IMR-90 (cell line): ENCODE measurements around the gene METTL15. TPM values are rescaled to one million over a fixed set of nuclear protein-coding genes. Genes with fewer than 3 reads are reported as not detected.
A peak's percentile ranks its signal among the peaks of the same experiment; 100 is the strongest.
"Not testable (repeated sequence)": the region's sequence is repeated elsewhere in the genome, so short reads cannot be mapped to it uniquely, and the experiment has no call there.

Source experiments
- ATAC-seq: fragments of 200-7000 bp; cut with Tn5 transposase; 2 replicates; pipeline ENCODE4 v1.9.1; 2020; ENCODE audit warnings: low read depth, mild to moderate bottlenecking, moderate library complexity
- BruUV-seq: library from RNA; stranded (reverse); fragments of 400-500 nt; replicated peaks from 2 replicates; lab custom pipeline; 2021; lab: Mats Ljungman, UMichigan
- CTCF ChIA-PET: fragments of 300-600 bp; formaldehyde crosslinking; extraction: SDS; loops from one replicate; lab custom pipeline; 2021; ENCODE audit warnings: antibody characterized with exemption; lab: Yijun Ruan, JAX
- POLR2A ChIA-PET: fragments of 300-600 bp; sonication (Branson Sonifier 250); formaldehyde crosslinking; loops from one replicate; lab custom pipeline; 2022; ENCODE audit warnings: antibody characterized with exemption; ENCODE audit not compliant: unreplicated experiment; lab: Charles Lee
- DNase-seq: peaks from one replicate; pipeline ENCODE4 v3.0.0; 2013
- H2AFZ ChIP-seq: replicated peaks from 2 replicates; pipeline ENCODE3; 2013; ENCODE audit warnings: low read length, mild to moderate bottlenecking; ENCODE audit not compliant: poor library complexity
- H2AK5ac ChIP-seq: 2 replicates; pipeline ENCODE4 v1.6.1; 2013; ENCODE audit warnings: low read depth, low read length, inconsistent platforms
- H2AK9ac ChIP-seq: replicated peaks from 2 replicates; pipeline ENCODE3; 2013; ENCODE audit warnings: mild to moderate bottlenecking, low read depth, low read length, moderate library complexity; ENCODE audit not compliant: poor library complexity
- H2BK120ac ChIP-seq: 2 replicates; pipeline ENCODE4 v1.6.1; 2013; ENCODE audit warnings: low read depth, low read length, inconsistent platforms
- H2BK15ac ChIP-seq: 3 replicates; pipeline ENCODE4 v1.6.1; 2013; ENCODE audit warnings: low read depth, low read length, inconsistent platforms
- H2BK20ac ChIP-seq: 2 replicates; pipeline ENCODE4 v1.6.1; 2013; ENCODE audit warnings: low read depth, mild to moderate bottlenecking, inconsistent platforms, low read length, moderate library complexity
- H2BK5ac ChIP-seq: 2 replicates; pipeline ENCODE4 v1.6.1; 2013; ENCODE audit warnings: mild to moderate bottlenecking, low read depth, low read length, inconsistent platforms; ENCODE audit not compliant: poor library complexity, severe bottlenecking
- H3K14ac ChIP-seq: replicated peaks from 2 replicates; pipeline ENCODE4 v1.6.1; 2013; ENCODE audit warnings: low read depth, low read length, inconsistent platforms
- H3K18ac ChIP-seq: 2 replicates; pipeline ENCODE4 v1.6.1; 2013; ENCODE audit warnings: low read depth, low read length, control low read depth
- H3K23ac ChIP-seq: 2 replicates; pipeline ENCODE4 v1.6.1; 2013; ENCODE audit warnings: low read depth, low read length, inconsistent platforms
- H3K27ac ChIP-seq: 2 replicates; pipeline ENCODE4 v1.5.1; 2013; ENCODE audit warnings: mild to moderate bottlenecking, control low read depth, low read length; ENCODE audit not compliant: insufficient read depth
- H3K27me3 ChIP-seq: 2 replicates; pipeline ENCODE4 v1.6.1; 2013; ENCODE audit warnings: low read length; ENCODE audit not compliant: control insufficient read depth, insufficient read depth
- H3K36me3 ChIP-seq: 2 replicates; pipeline ENCODE4 v1.6.1; 2013; ENCODE audit warnings: low read length, mixed read lengths; ENCODE audit not compliant: control insufficient read depth, insufficient read depth
- H3K4ac ChIP-seq: 2 replicates; pipeline ENCODE4 v1.6.1; 2013; ENCODE audit warnings: low read depth, low read length, inconsistent platforms
- H3K4me1 ChIP-seq: 2 replicates; pipeline ENCODE4 v1.6.1; 2013; ENCODE audit warnings: low read length, mixed read lengths; ENCODE audit not compliant: control insufficient read depth, insufficient read depth
- H3K4me2 ChIP-seq: 2 replicates; pipeline ENCODE4 v1.6.1; 2013; ENCODE audit warnings: low read depth, mild to moderate bottlenecking, control low read depth, low read length, moderate library complexity
- H3K4me3 ChIP-seq: 2 replicates; pipeline ENCODE4 v1.5.1; 2013; ENCODE audit warnings: low read depth, mild to moderate bottlenecking, control low read depth, low read length, moderate library complexity; ENCODE audit not compliant: insufficient read depth
- H3K56ac ChIP-seq: 2 replicates; pipeline ENCODE4 v1.6.1; 2013; ENCODE audit warnings: low read length, inconsistent platforms; ENCODE audit not compliant: insufficient read depth; ENCODE audit errors: extremely low read depth
- H3K79me1 ChIP-seq, 2 experiments: 2 replicates each; pipeline ENCODE4 v1.6.1; 2013; ENCODE audit warnings: low read length in 2 of 2, inconsistent platforms in 1 of 2, low read depth in 1 of 2
- H3K9ac ChIP-seq: 2 replicates; pipeline ENCODE4 v1.6.1; 2013; ENCODE audit warnings: low read depth, low read length, control low read depth
- H3K9me1 ChIP-seq: 2 replicates; pipeline ENCODE4 v1.6.1; 2013; ENCODE audit warnings: low read length, inconsistent platforms; ENCODE audit not compliant: insufficient read depth
- H3K9me3 ChIP-seq: 2 replicates; pipeline ENCODE4 v1.6.1; 2013; ENCODE audit warnings: low read length; ENCODE audit not compliant: control insufficient read depth, insufficient read depth
- H4K20me1 ChIP-seq: 2 replicates; pipeline ENCODE4 v1.6.1; 2013; ENCODE audit warnings: low read length, inconsistent platforms; ENCODE audit not compliant: insufficient read depth
- H4K5ac ChIP-seq: 2 replicates; pipeline ENCODE4 v1.6.1; 2013; ENCODE audit warnings: mild to moderate bottlenecking, low read depth, low read length, control low read depth
- H4K8ac ChIP-seq, 2 experiments: 2 replicates each; pipeline ENCODE4 v1.6.1; 2013; ENCODE audit warnings: low read depth in 2 of 2, low read length in 2 of 2, control low read depth in 1 of 2, inconsistent platforms in 1 of 2
- H4K91ac ChIP-seq: 2 replicates; pipeline ENCODE4 v1.6.1; 2013; ENCODE audit warnings: low read depth, low read length, inconsistent platforms; ENCODE audit not compliant: insufficient read depth
- BHLHE40 ChIP-seq: fragments of 150-350 bp; IDR thresholded peaks from 2 replicates; pipeline ENCODE4 v1.6.1; 2016; ENCODE audit warnings: mild to moderate bottlenecking, low read depth, low read length
- CEBPB ChIP-seq: IDR thresholded peaks from 2 replicates; pipeline ENCODE4 v1.6.1; 2012; ENCODE audit warnings: low read depth, low read length, improper control_type of control experiment
- FOS ChIP-seq: fragments of 150-350 bp; IDR thresholded peaks from 2 replicates; pipeline ENCODE4 v1.6.1; 2016; ENCODE audit warnings: low read depth, low read length
- MAFK ChIP-seq: IDR thresholded peaks from 2 replicates; pipeline ENCODE4 v1.6.1; 2012; ENCODE audit warnings: low read depth, low read length, improper control_type of control experiment
- RAD21 ChIP-seq: IDR thresholded peaks from 2 replicates; pipeline ENCODE4 v1.6.1; 2012; ENCODE audit warnings: low read length, improper control_type of control experiment
- RFX5 ChIP-seq: IDR thresholded peaks from 2 replicates; pipeline ENCODE4 v1.8.0; 2012; ENCODE audit warnings: low read depth, mild to moderate bottlenecking, low read length, moderate library complexity
- WGBS, 2 experiments: methylation state at CpG; one replicate each; pipeline versions ENCODE4 v1.1.5 to v1.1.7; 2013; ENCODE audit warnings: missing lambda C conversion rate in 2 of 2; ENCODE audit not compliant: insufficient read length in 1 of 2; ENCODE audit errors: extremely low coverage in 2 of 2; 5-methylcytosine and 5-hydroxymethylcytosine counted together
- dilution Hi-C: fragments of 300-500 bp; cut with HindIII; formaldehyde crosslinking; loops from one replicate; pipeline ENCODE4 v1.14.3; 2018; ENCODE audit warnings: low sequenced_read_pairs; ENCODE audit not compliant: unreplicated experiment
- in situ Hi-C: fragments of 300-500 bp; cut with MboI; formaldehyde crosslinking; loops from 3 replicates; pipeline ENCODE4 v1.14.3; 2019; ENCODE audit warnings: low sequenced_read_pairs, inconsistent platforms, mixed read lengths
- intact Hi-C: fragments of 100-400 bp; cut with micrococcal nuclease; formaldehyde crosslinking; loops from 2 replicates; pipeline ENCODE4 v1.10.0; 2022
- polyA plus RNA-seq, 3 experiments: library from polyadenylated mRNA; depleted of rRNA; stranded (reverse); fragments of >200 nt; gene quantifications; 2 replicates each; pipeline ENCODE4 v1.2.3, GENCODE V29; 2012; ENCODE audit warnings: low replicate concordance in 1 of 3
- total RNA-seq: library from RNA; depleted of rRNA; stranded (reverse); fragments of >200 nt; gene quantifications from 2 replicates; pipeline ENCODE4 v1.2.3, GENCODE V29; 2012

METTL15 gene
- total and polyA plus RNA-seq, 2 of the 4 experiments (the other 2 are of a cell fraction), result 6.5 to 30.5 TPM

DNA sequence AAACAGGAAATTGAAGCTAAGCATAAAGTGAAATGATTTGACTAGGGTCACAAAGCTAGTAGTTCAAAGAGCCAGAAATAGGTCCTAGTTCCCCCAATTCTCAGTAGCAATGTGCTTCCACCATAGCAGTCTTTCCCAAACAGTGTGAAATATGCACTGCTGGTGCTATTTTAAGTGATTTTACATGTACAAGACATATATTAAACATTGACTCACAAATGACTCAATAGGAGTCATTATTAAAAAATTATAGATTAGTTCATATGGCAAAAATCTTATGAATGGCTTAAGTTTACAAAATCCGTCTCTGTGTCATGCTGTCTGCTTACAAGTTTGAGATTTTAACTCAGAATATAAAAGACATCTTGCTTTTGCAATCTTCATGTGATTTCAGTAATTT lies 21.6 kb upstream of the METTL15 start:
- Histone ChIP-seq H4K91ac (no peak overlapping the region), H3K9ac (no peak overlapping the region), H3K23ac (no peak overlapping the region), H2AK9ac (no peak overlapping the region), H3K4me2 (peak overlapping the region; percentile 65; the same call in 1 of the 2 replicates), H3K4ac (peak overlapping the region; percentile 42; the same call in 1 of the 2 replicates), H3K4me3 (no peak overlapping the region), H4K5ac (peak overlapping the region; percentile 82; the same call in 1 of the 2 replicates), H4K20me1 (no peaks in the 10 kb centered on the region), H2AFZ (no peak overlapping the region), H3K18ac (peak overlapping the region; percentile 75; the same call in 1 of the 2 replicates), H2BK120ac (peak overlapping the region; percentile 35), H3K4me1 (peaks cover 3% of the 10 kb centered on the region; the same call in 1 of the 2 replicates), H3K27ac (no peak overlapping the region; the same call in 1 of the 2 replicates), H3K56ac (no peak overlapping the region), H3K79me1 (peaks cover 26 to 36% of the 10 kb centered on the region in 2 experiments), H3K27me3 (no peaks in the 10 kb centered on the region), H4K8ac (peak overlapping the region in 1 of 2 experiments; percentile 41; a peak in 2 of 4 replicates), H2BK20ac (peak overlapping the region; percentile 42; the same call in 1 of the 2 replicates), H3K9me1 (no peaks in the 10 kb centered on the region), H2AK5ac (no peak overlapping the region), H2BK15ac (no peak overlapping the region), H3K9me3 (no peaks in the 10 kb centered on the region), H3K14ac (no peak overlapping the region), H3K36me3 (peaks cover 4% of the 10 kb centered on the region; the same call in 1 of the 2 replicates), H2BK5ac (peak overlapping the region; percentile 99)
- DNase-seq (peak; percentile 92), ATAC-seq (peak; percentile 81)
- dilution Hi-C loops (no loop called here), intact Hi-C loops (loop anchor here (2.0 kb wide), 1 partner anchor 152 kb away; no protein-coding TSS in a partner anchor), in situ Hi-C loops (no loop called here)
- CTCF ChIA-PET, result no interaction called here
- no CpG with 5 or more reads among the region's 1 CpG for WGBS, 2 experiments
- POLR2A ChIA-PET, result no interaction called here
- TF ChIP-seq RAD21, result peak; percentile 19; the same call in 1 of the 2 replicates
- TF ChIP-seq FOS, result peak; percentile 83
- peak; percentile 43; the same call in 1 of the 2 replicates for TF ChIP-seq MAFK
- peak; percentile 18; the same call in 1 of the 2 replicates for TF ChIP-seq BHLHE40
- no peak for TF ChIP-seq RFX5
- peak; percentile 71; the same call in 1 of the 2 replicates for TF ChIP-seq CEBPB
- BruUV-seq, result no TSS peak

DNA sequence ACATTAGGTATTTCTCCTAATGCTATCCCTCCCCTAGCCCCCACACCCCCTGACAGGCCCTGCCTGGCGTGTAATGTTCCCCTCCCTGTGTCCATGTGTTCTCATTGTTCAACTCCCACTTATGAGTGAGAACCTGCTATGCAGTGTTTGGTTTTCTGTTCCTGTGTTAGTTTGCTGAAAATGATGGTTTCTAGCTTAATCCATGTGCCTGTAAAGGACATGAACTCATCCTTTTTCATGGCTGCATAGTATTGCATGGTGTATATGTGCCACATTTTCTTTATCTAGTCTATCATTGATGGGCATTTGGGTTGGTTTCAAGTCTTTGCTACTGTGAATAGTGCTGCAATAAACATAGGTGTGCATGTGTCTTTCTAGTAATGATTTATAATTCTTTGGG lies 21.0 kb upstream of the METTL15 start:
- peaks cover 26 to 40% of the 10 kb centered on the region in 2 experiments for H3K79me1 ChIP-seq
- H3K9me1 ChIP-seq, H3K9me3 ChIP-seq, DNase-seq, H3K27me3 ChIP-seq, BruUV-seq, POLR2A ChIA-PET, H4K20me1 ChIP-seq, dilution Hi-C loops, H2AFZ ChIP-seq, in situ Hi-C loops, ATAC-seq, H3K4me3 ChIP-seq, H2AK9ac ChIP-seq, H3K4me2 ChIP-seq, H3K4me1 ChIP-seq, CTCF ChIA-PET, H3K36me3 ChIP-seq: not testable (repeated sequence)
- peak overlapping the region; percentile 64 for H3K56ac ChIP-seq
- intact Hi-C loops, result loop anchor here (2.0 kb wide), 1 partner anchor 152 kb away; no protein-coding TSS in a partner anchor
- H2BK15ac ChIP-seq, result peak overlapping the region; percentile 64; the same call in 2 of the 3 replicates
- peak overlapping the region; percentile 97 for H3K18ac ChIP-seq
- peak overlapping the region; percentile 88 for H2AK5ac ChIP-seq
- peak overlapping the region; percentile 60; the same call in 1 of the 2 replicates for H4K91ac ChIP-seq
- H4K8ac ChIP-seq, result peak overlapping the region; percentile 75 to 87
- peak overlapping the region; percentile 96 for H3K4ac ChIP-seq
- peak overlapping the region; percentile 98 for H3K27ac ChIP-seq
- H3K9ac ChIP-seq, result 0 out of 2 replicates have a peak overlapping the region, but pooled peaks have one; percentile 43
- peak overlapping the region; percentile 96 for H2BK20ac ChIP-seq
- H2BK120ac ChIP-seq, result peak overlapping the region; percentile 97
- peak overlapping the region; percentile 85 for H3K23ac ChIP-seq
- H4K5ac ChIP-seq, result peak overlapping the region; percentile 90; the same call in 1 of the 2 replicates
- no CpG with 5 or more reads among the region's 1 CpG for WGBS, 2 experiments
- peak overlapping the region; percentile 77; the same call in 1 of the 2 replicates for H3K14ac ChIP-seq
- peak overlapping the region; percentile 99 for H2BK5ac ChIP-seq
